ENCODE measurements around the gene CLEC4G.

- TF ChIP-seq CTCF (IDR thresholded peaks at IDR 0.05) (no peak), EP300 (IDR thresholded peaks at IDR 0.05; ENCODE audit: low read depth) (no peak), POLR2A (IDR thresholded peaks at IDR 0.05) (no peak)
Observed at GRCh38 chr19:7759156-7759555, 27.2 kb upstream of the CLEC4G start.
